Stomach (tissue), 4 donors: ENCODE data around the gene TBC1D4.

Experiments used
- POLR2A ChIP-seq, 4 donors: fragments of 450-650 bp; IDR thresholded peaks; one replicate each; pipeline ENCODE4 v1.6.1; 2016; ENCODE audit warnings: antibody characterized with exemption in 4 of 4, control low read depth in 2 of 4, mild to moderate bottlenecking in 1 of 4, moderate library complexity in 1 of 4
- POLR2AphosphoS5 ChIP-seq, 3 donors: sonication (generic); formaldehyde crosslinking; IDR thresholded peaks; one replicate each; pipeline ENCODE4 v1.6.1; 2016; ENCODE audit warnings: antibody characterized with exemption in 3 of 3
- TF ChIP-seq, protein P1 (sequence below), 7 experiments: fragments of 450-650 bp in 4 of 7; fragments of 200-600 bp in 3 of 7; sonication (generic) in 3 of 7; IDR thresholded peaks; one replicate each; pipeline ENCODE4 v1.5.1; 2016 to 2019; ENCODE audit warnings: antibody characterized with exemption in 7 of 7, control low read depth in 2 of 7, mild to moderate bottlenecking in 1 of 7

DNA sequence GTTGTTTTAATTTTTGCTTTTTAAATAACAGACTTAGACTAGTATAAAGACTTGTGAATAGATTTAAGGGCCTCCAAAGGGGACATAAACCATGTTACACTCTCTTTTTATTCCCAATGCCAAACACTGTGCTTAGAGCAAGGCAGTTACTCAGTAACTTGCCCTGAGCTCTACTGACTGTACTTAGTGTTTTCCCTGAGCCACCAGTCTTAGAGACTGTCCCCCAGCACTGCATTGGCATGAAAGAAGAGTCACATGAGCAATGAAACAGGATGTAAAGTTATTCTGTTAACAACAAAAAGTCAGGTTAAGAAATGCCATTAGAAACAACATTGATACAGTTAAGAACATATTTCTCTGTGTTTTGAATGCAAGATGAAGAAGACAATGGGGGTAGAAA lies 187.9 kb downstream of the TBC1D4 start:
- TF ChIP-seq, protein P1, sequence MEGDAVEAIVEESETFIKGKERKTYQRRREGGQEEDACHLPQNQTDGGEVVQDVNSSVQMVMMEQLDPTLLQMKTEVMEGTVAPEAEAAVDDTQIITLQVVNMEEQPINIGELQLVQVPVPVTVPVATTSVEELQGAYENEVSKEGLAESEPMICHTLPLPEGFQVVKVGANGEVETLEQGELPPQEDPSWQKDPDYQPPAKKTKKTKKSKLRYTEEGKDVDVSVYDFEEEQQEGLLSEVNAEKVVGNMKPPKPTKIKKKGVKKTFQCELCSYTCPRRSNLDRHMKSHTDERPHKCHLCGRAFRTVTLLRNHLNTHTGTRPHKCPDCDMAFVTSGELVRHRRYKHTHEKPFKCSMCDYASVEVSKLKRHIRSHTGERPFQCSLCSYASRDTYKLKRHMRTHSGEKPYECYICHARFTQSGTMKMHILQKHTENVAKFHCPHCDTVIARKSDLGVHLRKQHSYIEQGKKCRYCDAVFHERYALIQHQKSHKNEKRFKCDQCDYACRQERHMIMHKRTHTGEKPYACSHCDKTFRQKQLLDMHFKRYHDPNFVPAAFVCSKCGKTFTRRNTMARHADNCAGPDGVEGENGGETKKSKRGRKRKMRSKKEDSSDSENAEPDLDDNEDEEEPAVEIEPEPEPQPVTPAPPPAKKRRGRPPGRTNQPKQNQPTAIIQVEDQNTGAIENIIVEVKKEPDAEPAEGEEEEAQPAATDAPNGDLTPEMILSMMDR (IDR thresholded peaks at IDR 0.05), result no peak
- TF ChIP-seq POLR2A (IDR thresholded peaks at IDR 0.05) (no peak), POLR2AphosphoS5 (IDR thresholded peaks at IDR 0.05) (no peak)
